Fibroblast of peridontal ligament (primary cell): Measurements from ENCODE around the gene ZNF107.
"Not testable (repeated sequence)": the region's sequence is repeated elsewhere in the genome, so short reads cannot be mapped to it uniquely, and the experiment has no call there.

Experiments used
- DNase-seq: peaks from one replicate; pipeline ENCODE4 v3.0.0-alpha.2; 2010; ENCODE audit errors: extremely low read depth

The ZNF107 gene

DNA sequence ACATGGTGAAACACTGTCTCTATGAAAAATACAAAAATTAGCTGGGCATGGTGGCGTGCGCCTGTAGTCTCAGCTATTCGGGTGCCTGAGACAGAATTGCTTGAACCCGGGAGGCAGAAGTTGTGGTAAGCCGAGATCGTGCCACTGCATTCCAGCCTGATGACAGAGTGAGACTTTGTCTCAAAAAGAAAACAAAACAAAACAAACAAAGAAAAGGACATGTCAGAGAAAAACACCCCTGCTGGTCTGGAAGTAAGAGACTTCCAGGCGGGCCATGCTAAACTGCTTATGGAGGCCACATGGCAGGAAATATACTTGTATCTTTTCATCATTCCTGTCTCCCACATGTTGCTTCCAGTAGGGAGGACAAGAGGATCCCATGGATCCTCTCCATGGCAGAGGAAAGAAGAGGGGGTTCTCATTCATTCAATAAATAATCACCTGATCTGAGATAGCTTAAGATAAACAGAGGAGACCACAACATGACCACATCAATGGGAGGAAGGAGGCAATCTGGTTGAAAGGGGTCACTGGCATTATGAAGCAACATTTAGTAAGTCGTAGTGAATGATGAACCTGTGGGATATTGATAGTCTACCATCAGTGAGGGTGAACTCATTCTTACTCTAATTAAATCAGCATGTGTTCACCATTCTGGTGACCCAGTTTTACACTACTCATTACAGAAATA is 67.8 kb downstream of the ZNF107 start:
- DNase-seq: no peak

DNA sequence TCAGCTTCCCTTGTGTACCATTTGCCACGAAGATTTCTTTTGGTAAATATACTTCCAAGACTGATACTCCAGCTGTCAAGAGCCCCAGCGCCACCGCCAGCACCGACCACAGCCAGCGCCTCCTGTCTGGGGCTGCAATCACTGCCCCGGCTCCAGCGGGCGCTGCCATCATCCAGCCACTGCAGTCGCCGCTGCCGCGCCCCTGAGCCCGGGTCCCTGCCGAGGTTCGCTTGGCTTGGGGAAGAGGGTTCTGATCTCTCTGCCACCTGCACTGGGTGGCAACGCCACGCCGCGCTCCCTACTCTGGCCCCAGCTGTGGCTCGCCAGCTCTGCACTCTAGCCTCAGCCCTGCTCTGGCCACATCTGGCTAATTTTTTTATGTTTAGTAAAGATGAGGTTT is 70.6 kb downstream of the ZNF107 start:
- DNase-seq: no peak

DNA sequence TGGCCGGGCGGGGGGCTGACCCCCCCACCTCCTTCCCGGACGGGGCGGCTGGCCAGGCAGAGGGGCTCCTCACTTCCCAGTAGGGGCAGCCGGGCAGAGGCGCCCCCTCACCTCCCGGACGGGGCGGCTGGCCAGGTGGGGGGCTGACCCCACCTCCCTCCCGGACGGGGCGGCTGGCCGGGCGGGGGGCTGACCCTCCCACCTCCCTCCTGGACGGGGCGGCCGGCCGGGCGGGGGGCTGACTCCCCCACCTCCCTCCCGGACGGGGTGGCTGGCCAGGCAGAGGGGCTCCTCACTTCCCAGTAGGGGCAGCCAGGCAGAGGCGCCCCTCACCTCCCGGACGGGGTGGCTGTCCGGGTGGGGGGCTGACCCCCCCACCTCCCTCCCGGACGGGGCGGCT is 72.5 kb downstream of the ZNF107 start:
- not testable (repeated sequence) for DNase-seq

DNA sequence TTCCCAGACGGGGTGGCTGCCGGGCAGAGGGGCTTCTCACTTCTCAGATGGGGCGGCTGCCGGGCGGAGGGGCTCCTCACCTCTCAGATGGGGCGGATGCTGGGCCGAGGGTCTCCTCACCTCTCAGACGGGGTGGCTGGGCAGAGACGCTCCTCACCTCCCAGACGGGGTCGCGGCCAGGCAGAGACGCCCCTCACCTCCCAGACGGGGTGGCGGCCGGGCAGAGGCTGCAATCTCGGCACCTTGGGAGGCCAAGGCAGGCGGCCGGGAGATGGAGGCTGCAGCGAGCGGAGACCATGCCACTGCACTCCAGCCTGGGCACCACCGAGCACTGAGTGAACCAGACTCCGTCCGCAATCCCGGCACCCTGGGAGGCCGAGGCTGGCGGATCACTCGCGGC is 73.0 kb downstream of the ZNF107 start:
- not testable (repeated sequence) for DNase-seq

DNA sequence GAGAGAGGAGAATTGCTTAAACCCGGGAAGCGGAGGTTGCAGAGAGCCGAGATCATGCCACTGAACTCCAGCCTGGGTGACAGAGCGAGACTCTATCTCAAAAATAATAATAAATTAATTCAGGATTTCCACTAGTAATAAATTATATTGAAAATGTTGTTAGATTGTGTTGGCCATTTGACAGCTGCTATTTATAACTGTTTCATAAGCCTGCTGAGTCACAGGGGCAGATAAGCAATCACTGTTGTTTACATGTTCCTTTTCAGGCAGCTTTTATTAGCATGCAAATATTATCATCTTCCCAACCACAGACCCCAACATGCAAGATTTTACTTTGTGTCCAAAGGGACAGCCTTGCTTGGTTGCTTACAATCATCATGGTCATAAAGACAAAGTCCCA is 78.7 kb downstream of the ZNF107 start:
- no peak for DNase-seq

DNA sequence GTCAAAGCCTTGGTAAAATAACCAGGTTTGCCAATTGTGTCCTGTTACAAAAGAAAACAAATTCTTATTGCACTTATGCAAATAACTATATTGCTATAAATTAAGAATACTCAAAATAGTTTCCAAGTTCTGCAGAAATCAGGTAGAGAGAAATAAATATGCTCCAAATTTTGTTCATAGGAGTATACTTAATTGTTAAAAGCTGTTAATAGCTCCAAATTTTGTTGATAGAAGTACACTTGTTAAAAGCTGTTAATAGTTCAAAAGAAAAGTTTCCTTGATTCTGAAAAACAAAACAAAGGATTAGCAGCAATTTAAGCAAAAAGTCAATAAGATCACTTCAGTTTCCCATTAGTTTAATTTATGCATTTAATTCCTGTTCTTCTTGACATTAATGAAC is 81.9 kb downstream of the ZNF107 start:
- no peak for DNase-seq

DNA sequence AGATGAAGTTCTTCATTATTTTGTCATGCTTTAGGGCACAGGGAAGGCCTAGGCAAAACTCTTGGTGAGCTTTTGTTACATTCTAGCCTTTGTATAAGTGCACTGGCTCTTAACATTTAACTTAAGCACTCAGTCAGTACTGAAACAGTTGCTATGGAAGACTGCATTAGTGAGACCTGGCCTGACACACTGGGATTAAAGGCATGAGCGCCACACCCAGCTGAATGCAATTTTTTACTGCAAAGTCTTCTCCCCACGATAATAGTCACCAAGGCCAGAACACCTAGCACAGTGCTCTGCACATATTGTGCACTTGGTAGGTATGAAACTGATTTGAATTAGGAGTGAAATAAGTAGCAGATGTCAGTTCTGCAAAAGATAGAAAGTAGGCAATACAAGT is 87.1 kb downstream of the ZNF107 start:
- no peak for DNase-seq

DNA sequence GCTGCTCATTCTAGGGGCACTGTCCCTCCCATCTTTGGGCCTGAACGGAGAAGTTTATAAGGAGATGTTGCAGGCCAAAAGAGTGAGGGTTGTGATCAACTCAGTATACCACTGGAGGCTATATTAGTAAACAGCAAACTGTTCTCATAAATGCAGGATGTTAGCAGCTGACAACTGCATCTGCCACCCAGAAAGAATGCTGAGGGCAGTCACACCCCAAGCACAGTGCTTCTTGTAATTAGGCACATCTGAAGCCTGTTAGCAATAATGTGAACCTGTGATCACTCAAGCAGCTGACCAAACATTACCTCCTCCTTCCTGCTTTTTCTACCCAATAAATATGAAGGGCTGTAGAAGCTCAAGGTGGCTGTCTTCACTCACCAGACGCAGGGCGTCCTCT is 89.9 kb downstream of the ZNF107 start:
- no peak for DNase-seq

DNA sequence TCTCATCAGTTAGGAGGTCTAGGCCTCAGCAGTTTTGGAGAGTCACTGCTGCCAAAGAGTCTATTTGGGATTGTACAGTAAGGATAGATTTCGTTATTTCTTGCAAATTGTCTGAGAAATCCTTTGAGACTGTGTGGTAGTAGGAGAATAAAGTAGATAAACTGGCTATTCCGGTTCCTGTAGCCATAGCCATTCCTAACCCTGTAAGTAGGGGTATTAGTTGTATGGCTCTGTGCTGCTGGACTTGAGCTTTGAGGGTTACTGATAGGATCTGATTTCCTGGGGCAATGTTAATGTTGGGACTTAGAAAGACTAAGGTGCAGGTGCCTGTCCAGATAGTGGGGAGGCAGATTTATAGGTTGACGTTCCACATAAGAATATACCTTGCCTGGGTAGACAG is 92.2 kb downstream of the ZNF107 start:
- no peak for DNase-seq
